Glutamatergic neuron (in vitro differentiated cells): ENCODE measurements around the gene WDR46. TPM values are rescaled to one million over a fixed set of nuclear protein-coding genes. Genes with fewer than 3 reads are reported as not detected.
A peak's percentile ranks its signal among the peaks of the same experiment; 100 is the strongest.

Experiments
- DNase-seq: peaks from one replicate; pipeline ENCODE4 v3.0.0; 2022
- H3K27ac Mint-ChIP-seq: one replicate; pipeline ENCODE4 v1.8.0; 2020; ENCODE audit warnings: mild to moderate bottlenecking, mixed read lengths, inconsistent platforms; ENCODE audit not compliant: unreplicated experiment
- H3K27me3 Mint-ChIP-seq: one replicate; pipeline ENCODE4 v1.8.0; 2020; ENCODE audit warnings: mild to moderate bottlenecking, moderate library complexity, mixed read lengths, inconsistent platforms; ENCODE audit not compliant: unreplicated experiment
- H3K36me3 Mint-ChIP-seq: one replicate; pipeline ENCODE4 v1.8.0; 2020; ENCODE audit warnings: mild to moderate bottlenecking, mixed read lengths, inconsistent platforms; ENCODE audit not compliant: unreplicated experiment
- H3K4me1 Mint-ChIP-seq: one replicate; pipeline ENCODE4 v1.8.0; 2020; ENCODE audit warnings: mild to moderate bottlenecking, low read depth, mixed read lengths, inconsistent platforms; ENCODE audit not compliant: unreplicated experiment
- H3K4me3 Mint-ChIP-seq: one replicate; pipeline ENCODE4 v1.8.0; 2020; ENCODE audit warnings: mild to moderate bottlenecking, mixed read lengths, inconsistent platforms; ENCODE audit not compliant: unreplicated experiment
- H3K9me3 Mint-ChIP-seq: one replicate; pipeline ENCODE4 v1.8.0; 2020; ENCODE audit warnings: mild to moderate bottlenecking, moderate library complexity, mixed read lengths, inconsistent platforms; ENCODE audit not compliant: unreplicated experiment
- long read RNA-seq: library from polyadenylated mRNA; unstranded; transcript quantifications from one replicate; pipeline ENCODE4 v2.0.0, GENCODE V29; 2020; ENCODE audit not compliant: unreplicated experiment
- total RNA-seq: library from RNA; stranded (reverse); fragmentation: NEBNext Ultra II Directional; extraction: Animal tissue kit (Norgen Biotek cat#: 25700); gene quantifications from one replicate; pipeline ENCODE4 v1.2.1, GENCODE V29; 2021; ENCODE audit not compliant: unreplicated experiment
- TF ChIP-seq, protein P1 (sequence below): fragments of 200-600 bp; sonication (generic); IDR thresholded peaks from one replicate; pipeline ENCODE4 v1.5.0; 2021; ENCODE audit not compliant: partially characterized antibody, unreplicated experiment

WDR46 gene
- total RNA-seq, result 48.3 TPM
- long read RNA-seq, transcript WDR46-231 (15 exons, 2,358 nt), result major isoform, 16 of 21 reads
- long read RNA-seq, partial matches to known transcripts, result 2 of 21 reads
- long read RNA-seq, other reads (novel, unspliced or antisense), result 3 of 21 reads

- DNase-seq, result peak; percentile 65
- Mint-ChIP-seq H3K9me3 (no peaks in the 10 kb centered on the region), H3K27me3 (peaks cover 8% of the 10 kb centered on the region), H3K4me1 (peaks cover 15% of the 10 kb centered on the region), H3K36me3 (no peaks in the 10 kb centered on the region), H3K27ac (peak within 1 kb of the TSS; percentile 72), H3K4me3 (peak within 1 kb of the TSS; percentile 91)
- TF ChIP-seq, protein P1, sequence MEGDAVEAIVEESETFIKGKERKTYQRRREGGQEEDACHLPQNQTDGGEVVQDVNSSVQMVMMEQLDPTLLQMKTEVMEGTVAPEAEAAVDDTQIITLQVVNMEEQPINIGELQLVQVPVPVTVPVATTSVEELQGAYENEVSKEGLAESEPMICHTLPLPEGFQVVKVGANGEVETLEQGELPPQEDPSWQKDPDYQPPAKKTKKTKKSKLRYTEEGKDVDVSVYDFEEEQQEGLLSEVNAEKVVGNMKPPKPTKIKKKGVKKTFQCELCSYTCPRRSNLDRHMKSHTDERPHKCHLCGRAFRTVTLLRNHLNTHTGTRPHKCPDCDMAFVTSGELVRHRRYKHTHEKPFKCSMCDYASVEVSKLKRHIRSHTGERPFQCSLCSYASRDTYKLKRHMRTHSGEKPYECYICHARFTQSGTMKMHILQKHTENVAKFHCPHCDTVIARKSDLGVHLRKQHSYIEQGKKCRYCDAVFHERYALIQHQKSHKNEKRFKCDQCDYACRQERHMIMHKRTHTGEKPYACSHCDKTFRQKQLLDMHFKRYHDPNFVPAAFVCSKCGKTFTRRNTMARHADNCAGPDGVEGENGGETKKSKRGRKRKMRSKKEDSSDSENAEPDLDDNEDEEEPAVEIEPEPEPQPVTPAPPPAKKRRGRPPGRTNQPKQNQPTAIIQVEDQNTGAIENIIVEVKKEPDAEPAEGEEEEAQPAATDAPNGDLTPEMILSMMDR, result no peak
These were observed at the start of gene WDR46, which contains the start of gene PFDN6 for GRCh38 chr6:33288921-33289783. TSS of gene WDR46 (minus strand) at chr6:33289239. CDS start at chr6:33289170, 69 bp downstream. TSS of gene PFDN6 (plus strand) at chr6:33289601. CDS start at chr6:33289857, 256 bp downstream.

GRCh38 chr6:33336495-33336894, 47.5 kb upstream of the WDR46 start:
- no peak for DNase-seq
- no peak overlapping the region for H3K4me3 Mint-ChIP-seq
- H3K9me3 Mint-ChIP-seq, result peaks cover 1% of the 10 kb centered on the region
- no peaks in the 10 kb centered on the region for H3K4me1 Mint-ChIP-seq
- no peak overlapping the region for H3K27ac Mint-ChIP-seq
- H3K36me3 Mint-ChIP-seq, result no peaks in the 10 kb centered on the region
- TF ChIP-seq, protein P1, result no peak
- H3K27me3 Mint-ChIP-seq, result no peaks in the 10 kb centered on the region

GRCh38 chr6:33335916-33336315, 46.9 kb upstream of the WDR46 start:
- no peak overlapping the region for H3K27ac Mint-ChIP-seq
- TF ChIP-seq, protein P1, result no peak
- no peak for DNase-seq
- peaks cover 3% of the 10 kb centered on the region for H3K9me3 Mint-ChIP-seq
- no peaks in the 10 kb centered on the region for H3K27me3 Mint-ChIP-seq
- H3K4me3 Mint-ChIP-seq, result no peak overlapping the region
- H3K4me1 Mint-ChIP-seq, result no peaks in the 10 kb centered on the region
- H3K36me3 Mint-ChIP-seq, result no peaks in the 10 kb centered on the region

GRCh38 chr6:33333666-33334065, 44.6 kb upstream of the WDR46 start:
- Mint-ChIP-seq H3K36me3 (no peaks in the 10 kb centered on the region), H3K4me3 (peak overlapping the region; percentile 38), H3K4me1 (no peaks in the 10 kb centered on the region), H3K27me3 (no peaks in the 10 kb centered on the region), H3K9me3 (peaks cover 3% of the 10 kb centered on the region), H3K27ac (no peak overlapping the region)
- TF ChIP-seq, protein P1, result no peak
- DNase-seq, result no peak

- H3K27me3 Mint-ChIP-seq, result no peaks in the 10 kb centered on the region
- peaks cover 3% of the 10 kb centered on the region for H3K9me3 Mint-ChIP-seq
- H3K27ac Mint-ChIP-seq, result no peak overlapping the region
- H3K4me3 Mint-ChIP-seq, result no peak overlapping the region
- no peaks in the 10 kb centered on the region for H3K4me1 Mint-ChIP-seq
- no peak for DNase-seq
- TF ChIP-seq, protein P1, result no peak
- H3K36me3 Mint-ChIP-seq, result no peaks in the 10 kb centered on the region
These were observed 41.7 kb upstream of the WDR46 start for GRCh38 chr6:33330736-33331135.
